Smooth muscle cell (in vitro differentiated cells): ENCODE results near the gene PTCD2. TPM values are rescaled to one million over a fixed set of nuclear protein-coding genes. Genes with fewer than 3 reads are reported as not detected.

Source experiments
- DNase-seq: peaks from one replicate; lab custom pipeline; 2025; ENCODE audit not compliant: unreplicated experiment; lab: John Stamatoyannopoulos, UW
- H2AFZ ChIP-seq: fragments of 200-600 bp; sonication (generic); 2 replicates; pipeline ENCODE4 v1.6.0; 2016; ENCODE audit warnings: antibody characterized with exemption, low read depth, mild to moderate bottlenecking
- H3F3A ChIP-seq: fragments of 200-600 bp; sonication (generic); 2 replicates; pipeline ENCODE4 v1.6.0; 2017; ENCODE audit warnings: antibody characterized with exemption, low read depth
- H3K27ac ChIP-seq: fragments of 200-600 bp; sonication (generic); 2 replicates; pipeline ENCODE4 v1.5.1; 2016; ENCODE audit warnings: low read depth, mild to moderate bottlenecking
- H3K27me3 ChIP-seq: fragments of 200-600 bp; sonication (generic); 2 replicates; pipeline ENCODE4 v1.6.1; 2016; ENCODE audit warnings: low read depth, mild to moderate bottlenecking
- H3K36me3 ChIP-seq: fragments of 200-600 bp; sonication (generic); 2 replicates; pipeline ENCODE4 v1.5.1; 2016; ENCODE audit warnings: low read depth
- H3K4me1 ChIP-seq: fragments of 200-600 bp; sonication (generic); 2 replicates; pipeline ENCODE4 v1.5.1; 2016; ENCODE audit warnings: low read depth
- H3K4me2 ChIP-seq: fragments of 200-600 bp; sonication (generic); 2 replicates; pipeline ENCODE4 v1.6.0; 2016; ENCODE audit warnings: mild to moderate bottlenecking
- H3K4me3 ChIP-seq: fragments of 200-600 bp; sonication (generic); 2 replicates; pipeline ENCODE4 v1.5.1; 2016; ENCODE audit warnings: mild to moderate bottlenecking
- H3K79me2 ChIP-seq: fragments of 200-600 bp; sonication (generic); 2 replicates; pipeline ENCODE4 v1.6.0; 2016; ENCODE audit warnings: low read depth, mild to moderate bottlenecking
- H3K9ac ChIP-seq: fragments of 200-600 bp; sonication (generic); 2 replicates; pipeline ENCODE4 v1.6.0; 2016; ENCODE audit warnings: low read depth
- H3K9me3 ChIP-seq: fragments of 200-600 bp; sonication (generic); replicated peaks from 2 replicates; pipeline ENCODE4 v1.5.1; 2016; ENCODE audit warnings: low read depth
- H4K20me1 ChIP-seq: fragments of 200-600 bp; sonication (generic); 2 replicates; pipeline ENCODE4 v1.6.0; 2016; ENCODE audit warnings: low read depth
- CTCF ChIP-seq: fragments of 200-600 bp; sonication (generic); IDR thresholded peaks from 2 replicates; pipeline ENCODE4 v1.5.1; 2017; ENCODE audit warnings: borderline replicate concordance, mild to moderate bottlenecking, antibody characterized with exemption; ENCODE audit not compliant: insufficient read depth, poor library complexity, severe bottlenecking
- WGBS: methylation state at CpG from one replicate; pipeline ENCODE4 v1.1.7; 2016; ENCODE audit warnings: low lambda C conversion rate; 5-methylcytosine and 5-hydroxymethylcytosine counted together
- polyA plus RNA-seq: library from polyadenylated mRNA; unstranded; fragments of >200 nt; fragmentation: Nextera tagmentation; extraction: Ambion mirVana; gene quantifications from 2 replicates; pipeline ENCODE4 v1.2.1, GENCODE V29; 2016
- total RNA-seq: library from RNA; depleted of rRNA; stranded (reverse); fragments of >200 nt; gene quantifications from 2 replicates; pipeline ENCODE4 v1.2.3, GENCODE V29; 2014

The PTCD2 gene
- total and polyA plus RNA-seq, 2 experiments from 2014 or later = 6.3 to 8.5 TPM

GRCh38 chr5:72273547-72273946 is 46.6 kb upstream of the PTCD2 start:
- Histone ChIP-seq H3K79me2 (peaks cover 37% of the 10 kb centered on the region), H2AFZ (no peak overlapping the region), H3K4me1 (no peaks in the 10 kb centered on the region), H3K9me3 (no peaks in the 10 kb centered on the region), H3F3A (no peaks in the 10 kb centered on the region), H3K4me2 (peak overlapping the region; percentile 16), H3K36me3 (peaks cover 5% of the 10 kb centered on the region), H3K27ac (peak overlapping the region; percentile 45), H3K27me3 (no peaks in the 10 kb centered on the region), H3K4me3 (no peak overlapping the region), H4K20me1 (no peaks in the 10 kb centered on the region), H3K9ac (no peak overlapping the region)
- WGBS = 73% methylated on average over 7 of the region's 7 CpGs
- DNase-seq = no peak
- no peak for TF ChIP-seq CTCF

GRCh38 chr5:72276219-72276752 is 43.9 kb upstream of the PTCD2 start:
- no peak for DNase-seq
- H3K9ac ChIP-seq = no peak overlapping the region
- H3K4me2 ChIP-seq = no peak overlapping the region
- no peaks in the 10 kb centered on the region for H3K9me3 ChIP-seq
- H4K20me1 ChIP-seq = no peaks in the 10 kb centered on the region
- no peaks in the 10 kb centered on the region for H3K27me3 ChIP-seq
- peaks cover 5% of the 10 kb centered on the region for H3K36me3 ChIP-seq
- H3K27ac ChIP-seq = no peak overlapping the region
- H3F3A ChIP-seq = peaks cover 16% of the 10 kb centered on the region
- no peak overlapping the region for H3K4me3 ChIP-seq
- over 99% methylated on average over 3 of the region's 3 CpGs for WGBS
- H3K79me2 ChIP-seq = peaks cover 25% of the 10 kb centered on the region
- no peak overlapping the region for H2AFZ ChIP-seq
- H3K4me1 ChIP-seq = peaks cover 5% of the 10 kb centered on the region
- no peak for TF ChIP-seq CTCF

- Histone ChIP-seq H3K9ac (peak overlapping the region; percentile 43), H3K4me2 (peak overlapping the region; percentile 50), H3K27ac (peak overlapping the region; percentile 89), H3K79me2 (peaks cover 7% of the 10 kb centered on the region), H4K20me1 (no peaks in the 10 kb centered on the region), H3K9me3 (no peaks in the 10 kb centered on the region), H3K36me3 (peaks cover 5% of the 10 kb centered on the region), H2AFZ (peak overlapping the region; percentile 50), H3K4me3 (no peak overlapping the region), H3K4me1 (peaks cover 20% of the 10 kb centered on the region), H3F3A (peaks cover 39% of the 10 kb centered on the region), H3K27me3 (no peaks in the 10 kb centered on the region)
- 16% methylated on average over 2 of the region's 2 CpGs for WGBS
- DNase-seq = no peak
- peak; percentile 56 for TF ChIP-seq CTCF
These were observed 39.5 kb upstream of the PTCD2 start for GRCh38 chr5:72280581-72281069.

GRCh38 chr5:72281430-72281763 is 38.8 kb upstream of the PTCD2 start:
- H2AFZ ChIP-seq = no peak overlapping the region
- peaks cover under 1% of the 10 kb centered on the region for H3K36me3 ChIP-seq
- H3K79me2 ChIP-seq = peaks cover 5% of the 10 kb centered on the region
- H3K4me3 ChIP-seq = no peak overlapping the region
- 53% methylated on average over 1 of the region's 1 CpG for WGBS
- H3K9ac ChIP-seq = peak overlapping the region; percentile 43
- no peak for DNase-seq
- peak overlapping the region; percentile 89 for H3K27ac ChIP-seq
- no peaks in the 10 kb centered on the region for H4K20me1 ChIP-seq
- no peaks in the 10 kb centered on the region for H3K27me3 ChIP-seq
- peak overlapping the region; percentile 50 for H3K4me2 ChIP-seq
- H3K9me3 ChIP-seq = no peaks in the 10 kb centered on the region
- TF ChIP-seq CTCF = no peak
- H3K4me1 ChIP-seq = peaks cover 20% of the 10 kb centered on the region
- H3F3A ChIP-seq = peaks cover 39% of the 10 kb centered on the region
